Globus pallidus (tissue), 1 donor: ENCODE measurements around the gene ARL9.

ENCODE experiments used
- DNase-seq: peaks from one replicate; pipeline ENCODE4 v3.0.0-alpha.2; 2015; ENCODE audit warnings: low spot score

The ARL9 gene

DNA sequence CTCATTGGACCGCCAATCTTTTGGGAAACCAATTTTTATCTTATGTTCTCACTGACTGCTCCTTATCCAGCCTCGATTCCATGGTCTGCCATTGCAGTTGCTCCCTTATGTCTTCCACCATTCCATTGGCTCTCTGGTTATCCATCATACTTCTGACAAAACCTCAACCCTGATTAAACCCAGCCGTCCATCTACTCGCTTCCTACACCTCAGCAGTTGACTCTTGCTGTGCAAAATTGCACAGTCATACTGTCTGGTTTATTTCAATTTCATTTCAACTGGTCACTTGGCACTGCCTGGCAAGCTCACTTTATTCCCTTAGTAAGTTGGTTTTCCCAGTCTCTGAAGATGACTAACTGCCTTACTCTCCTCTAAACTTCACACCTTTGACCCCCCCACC is 26.2 kb downstream of the ARL9 start:
- no peak for DNase-seq

DNA sequence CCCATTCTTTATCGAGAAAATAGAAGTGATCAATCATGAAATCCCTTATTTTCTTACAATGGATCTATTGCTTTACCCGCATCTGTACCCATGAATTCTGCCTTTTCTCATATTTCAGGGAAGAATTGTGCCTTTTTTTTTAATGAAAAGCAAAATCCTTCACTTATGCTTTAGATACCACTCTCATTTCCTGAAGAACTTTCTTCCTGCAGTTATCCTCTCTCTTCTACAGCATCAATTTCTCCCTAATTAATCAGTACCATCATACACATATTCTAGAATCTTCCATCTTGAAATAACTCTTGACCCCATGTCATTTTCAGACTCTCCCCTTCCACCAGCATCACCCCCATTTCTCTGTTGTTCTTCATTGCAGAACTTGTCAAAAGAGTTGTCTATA is 26.6 kb downstream of the ARL9 start:
- DNase-seq, result no peak

DNA sequence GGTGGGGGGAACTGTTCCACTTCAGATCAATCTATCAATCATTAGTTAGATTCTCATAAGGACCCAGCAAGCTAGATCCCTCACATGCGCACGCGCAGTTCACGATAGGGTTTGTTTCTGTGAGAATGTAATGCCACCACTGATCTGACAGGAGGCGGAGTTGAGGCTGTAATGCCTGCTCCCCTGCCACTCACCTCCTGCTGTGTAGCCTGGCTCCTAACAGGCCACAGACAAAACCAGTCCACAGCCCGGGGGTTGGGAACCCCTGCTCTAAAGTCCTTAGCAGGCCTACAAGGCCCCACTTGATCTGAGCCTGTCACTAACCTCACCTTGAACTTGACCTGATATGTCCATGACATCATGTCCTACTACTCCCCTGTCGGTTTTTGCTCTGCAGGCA is 30.3 kb downstream of the ARL9 start:
- no peak for DNase-seq

DNA sequence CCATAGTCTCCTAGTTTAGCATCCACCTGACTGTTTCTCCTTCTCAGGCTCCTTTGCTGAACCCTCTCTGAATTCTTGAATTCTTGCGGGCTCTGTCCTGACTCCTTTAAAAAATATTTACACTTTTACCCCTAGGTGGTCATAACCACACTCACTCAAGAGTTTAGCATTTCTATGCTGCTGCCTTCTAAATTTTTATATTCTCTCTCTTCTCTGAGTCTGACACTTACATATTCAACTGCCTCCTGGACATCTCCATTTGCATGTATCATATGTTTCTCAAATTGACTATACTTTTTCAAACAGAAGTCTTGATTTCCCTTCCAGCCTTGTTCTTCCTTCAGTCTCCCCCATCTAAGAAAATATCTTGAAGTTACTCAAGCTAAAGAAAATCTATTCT is 31.6 kb downstream of the ARL9 start:
- no peak for DNase-seq

DNA sequence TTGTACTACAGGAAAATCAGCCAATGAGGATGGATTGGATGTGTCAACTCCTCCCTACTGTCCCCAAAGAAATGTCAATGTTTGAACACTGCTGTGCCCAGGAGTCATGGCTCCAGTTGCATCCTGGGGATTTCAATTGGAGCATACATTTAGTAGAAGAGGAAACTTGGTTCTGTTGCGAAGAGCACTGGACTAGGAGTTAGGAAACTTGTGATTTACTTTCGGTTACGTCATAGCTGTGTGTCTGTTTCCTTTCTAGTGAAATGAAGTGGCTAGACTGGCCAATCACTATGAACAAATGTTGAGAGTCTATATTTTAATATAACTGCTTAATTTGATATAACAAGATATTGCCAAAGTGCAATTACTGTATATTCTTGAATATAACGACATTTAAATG is 35.2 kb downstream of the ARL9 start:
- no peak for DNase-seq

DNA sequence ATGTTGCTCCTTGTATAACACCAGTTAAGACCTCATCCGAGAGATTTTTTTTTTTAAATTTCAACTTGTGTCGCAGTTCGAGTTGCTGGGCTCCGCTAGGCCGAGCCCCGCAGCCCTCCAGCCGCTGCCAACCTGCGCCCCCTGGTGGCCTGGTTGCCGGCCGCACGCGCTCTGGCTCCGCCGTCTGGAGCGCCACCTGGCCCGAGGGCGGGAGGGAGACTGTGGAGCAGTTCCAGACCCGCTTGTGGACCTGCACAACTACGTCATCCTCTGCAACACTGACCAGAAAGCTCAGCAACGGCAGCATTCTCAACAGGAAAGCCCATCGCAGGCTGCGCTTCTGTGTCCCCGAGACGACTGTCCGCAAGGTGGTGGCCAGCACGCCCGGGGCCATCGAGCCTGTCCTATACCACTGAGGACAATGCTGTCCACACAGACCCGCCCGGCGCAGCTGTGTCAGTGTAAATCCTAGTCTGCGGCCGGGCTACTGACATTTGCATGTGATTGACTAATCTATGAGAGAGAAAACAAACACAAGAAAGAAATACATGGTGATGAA is 39.1 kb downstream of the ARL9 start:
- peak; percentile 86 for DNase-seq

DNA sequence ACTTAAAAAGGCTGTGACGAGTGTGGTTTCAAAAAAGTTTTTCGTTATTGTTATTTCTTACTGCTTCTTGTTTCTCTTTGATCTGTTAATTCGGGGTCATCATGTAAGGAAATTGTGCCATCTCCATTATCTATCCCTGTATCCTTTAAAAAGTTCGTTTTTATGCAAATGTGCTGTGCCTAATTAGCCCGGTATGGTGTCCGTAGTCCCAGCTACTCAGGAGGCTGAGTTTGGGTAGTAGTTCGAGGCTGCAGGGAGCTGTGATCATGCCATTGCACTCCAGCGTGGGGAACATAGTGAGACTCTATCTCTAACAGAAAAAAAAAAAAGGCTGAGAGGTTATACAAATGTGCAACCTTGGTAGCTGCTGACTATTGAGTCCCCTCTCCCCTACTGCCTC is 45.1 kb downstream of the ARL9 start:
- no peak for DNase-seq

DNA sequence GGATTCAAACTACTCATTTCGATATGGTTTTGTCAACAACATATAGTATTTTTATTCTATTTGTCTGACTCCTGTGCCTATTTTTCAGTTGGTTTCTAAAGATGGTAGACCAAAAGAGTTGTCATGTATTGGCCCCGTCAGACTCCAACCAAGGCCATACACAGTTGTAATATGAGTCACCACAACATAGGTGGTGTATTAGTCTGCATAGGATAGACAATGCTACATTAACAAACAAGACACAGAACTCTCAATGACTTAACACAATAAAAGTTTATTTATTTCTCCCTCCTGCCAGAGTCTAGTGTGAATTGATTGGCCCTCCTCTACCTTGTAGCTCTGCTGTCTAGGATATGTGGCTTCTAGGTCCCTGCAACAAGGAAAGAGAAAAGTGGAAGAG is 45.9 kb downstream of the ARL9 start:
- no peak for DNase-seq

DNA sequence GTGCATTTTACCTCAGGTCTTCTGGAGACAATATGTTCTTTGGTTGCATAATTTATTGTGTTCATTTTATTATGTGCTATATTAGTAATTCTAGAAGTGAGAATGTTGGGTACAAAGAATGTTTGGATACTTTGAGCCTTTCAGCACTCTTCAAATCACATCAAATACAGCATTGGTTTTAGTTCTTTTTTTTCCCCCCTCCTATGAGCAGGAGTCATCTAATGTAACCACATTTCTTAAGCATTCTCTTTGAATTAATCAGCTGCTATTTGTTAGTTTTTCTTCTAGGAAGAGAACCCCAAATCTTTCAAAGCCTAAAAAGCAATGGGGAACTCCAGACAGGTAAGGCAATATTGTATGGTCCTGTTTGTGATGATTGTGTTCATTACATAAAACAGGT is 46.7 kb downstream of the ARL9 start:
- DNase-seq, result no peak

DNA sequence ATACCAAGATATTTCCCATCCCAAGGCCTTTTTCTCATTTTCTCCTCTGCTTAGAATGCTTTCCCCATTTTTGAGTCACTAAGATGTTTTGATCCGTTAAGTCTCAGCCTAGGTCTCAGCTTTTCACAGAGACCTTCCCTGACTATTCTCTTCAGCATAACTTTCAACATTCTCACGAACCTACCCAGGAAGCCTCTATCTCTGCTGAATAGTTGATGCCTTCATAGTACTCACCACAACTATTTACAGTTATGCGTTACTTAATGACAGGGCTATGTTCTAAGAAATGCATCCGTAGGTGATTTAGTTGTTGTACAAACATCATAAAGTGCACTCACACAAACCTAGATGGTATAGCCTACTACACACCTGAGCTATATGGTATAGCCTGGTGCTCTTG is 64.5 kb downstream of the ARL9 start:
- DNase-seq, result no peak
